Prostate gland (tissue), 2 donors: ENCODE data around the gene DOCK2. TPM values are rescaled to one million over a fixed set of nuclear protein-coding genes. Genes with fewer than 3 reads are reported as not detected.
"Not testable (repeated sequence)": the region's sequence is repeated elsewhere in the genome, so short reads cannot be mapped to it uniquely, and the experiment has no call there.

ENCODE experiments used
- DNase-seq: peaks from one replicate; pipeline ENCODE4 v3.0.0-alpha.2; 2019; ENCODE audit warnings: low spot score
- H3K27ac ChIP-seq, 2 donors: fragments of 200-600 bp; sonication (generic); 2 replicates each; pipeline ENCODE4 v1.5.1; 2017 to 2019
- H3K27me3 ChIP-seq: fragments of 200-600 bp; sonication (generic); replicated peaks from 2 replicates; pipeline ENCODE4 v1.5.1; 2019; ENCODE audit not compliant: insufficient read depth
- H3K36me3 ChIP-seq, 2 donors: fragments of 200-600 bp; sonication (generic); 1 replicate in 1 of 2; 2 replicates in 1 of 2; pipeline versions ENCODE4 v1.5.1 to v1.8.1; 2017 to 2019
- H3K4me1 ChIP-seq: fragments of 200-600 bp; sonication (generic); replicated peaks from 2 replicates; pipeline ENCODE4 v1.5.1; 2019
- H3K4me3 ChIP-seq, 2 donors: fragments of 200-600 bp; sonication (generic); 2 replicates each; pipeline ENCODE4 v1.5.1; 2017 to 2019
- H3K9me3 ChIP-seq: fragments of 200-600 bp; sonication (generic); 2 replicates; pipeline ENCODE4 v1.5.1; 2017
- CTCF ChIP-seq, 4 experiments: fragments of 200-600 bp in 2 of 4; fragments of 450-650 bp in 2 of 4; sonication (generic) in 2 of 4; IDR thresholded peaks; 1 replicate in 3 of 4; 2 replicates in 1 of 4; pipeline ENCODE4 v1.5.1; 2016 to 2019; ENCODE audit warnings: antibody characterized with exemption in 4 of 4, mild to moderate bottlenecking in 2 of 4, moderate library complexity in 2 of 4
- POLR2A ChIP-seq: fragments of 450-650 bp; IDR thresholded peaks from one replicate; pipeline ENCODE4 v1.6.1; 2016; ENCODE audit warnings: antibody characterized with exemption, mild to moderate bottlenecking
- POLR2AphosphoS5 ChIP-seq: sonication (generic); formaldehyde crosslinking; IDR thresholded peaks from one replicate; pipeline ENCODE4 v1.6.1; 2017; ENCODE audit warnings: antibody characterized with exemption
- WGBS: methylation state at CpG from one replicate; pipeline ENCODE4 v1.1.5; 2018; 5-methylcytosine and 5-hydroxymethylcytosine counted together
- intact Hi-C: fragments of 100-400 bp; cut with DNase I; formaldehyde crosslinking; loops from one replicate; pipeline ENCODE4 v1.14.2; 2022
- total RNA-seq, 2 donors: library from RNA; depleted of rRNA; stranded (reverse); fragments of >200 nt; gene quantifications; one replicate each; pipeline ENCODE4 v1.1.0, GENCODE V29; 2016

DOCK2 gene
- total RNA-seq, 2 donors from 2014 or later: 2.5 to 6.2 TPM

- no peak overlapping the region for H3K4me3 ChIP-seq
- H3K27ac ChIP-seq: no peak overlapping the region
- no peak for TF ChIP-seq POLR2A
- DNase-seq: no peak
- no peaks in the 10 kb centered on the region for H3K4me1 ChIP-seq
- 88% methylated on average over 4 of the region's 4 CpGs for WGBS
- no peaks in the 10 kb centered on the region for H3K36me3 ChIP-seq
- no peaks in the 10 kb centered on the region for H3K9me3 ChIP-seq
- intact Hi-C loops: no loop called here
- H3K27me3 ChIP-seq: no peaks in the 10 kb centered on the region
Observed at GRCh38 chr5:170081616-170082015, 444.5 kb downstream of the DOCK2 start.

- Histone ChIP-seq H3K4me3 (no peak overlapping the region), H3K36me3 (no peaks in the 10 kb centered on the region), H3K4me1 (no peaks in the 10 kb centered on the region), H3K27me3 (no peaks in the 10 kb centered on the region), H3K27ac (no peak overlapping the region), H3K9me3 (no peaks in the 10 kb centered on the region)
- no peak for DNase-seq
- WGBS: 78% methylated on average over 7 of the region's 7 CpGs
- TF ChIP-seq POLR2A (no peak), POLR2AphosphoS5 (no peak), CTCF (IDR thresholded peaks at IDR 0.05) (no peak)
- intact Hi-C loops: no loop called here
Observed at GRCh38 chr5:170082701-170083100, 445.6 kb downstream of the DOCK2 start.

- 84% methylated on average over 3 of the region's 3 CpGs for WGBS
- H3K27ac ChIP-seq: no peak overlapping the region
- no peaks in the 10 kb centered on the region for H3K4me1 ChIP-seq
- no peak for DNase-seq
- intact Hi-C loops: no loop called here
- H3K4me3 ChIP-seq: no peak overlapping the region
- H3K36me3 ChIP-seq: no peaks in the 10 kb centered on the region
- no peaks in the 10 kb centered on the region for H3K9me3 ChIP-seq
- no peaks in the 10 kb centered on the region for H3K27me3 ChIP-seq
- TF ChIP-seq POLR2A (no peak), CTCF (IDR thresholded peaks at IDR 0.05) (no peak), POLR2AphosphoS5 (no peak)
Observed at GRCh38 chr5:170087168-170087817, 450.2 kb downstream of the DOCK2 start.

GRCh38 chr5:170092455-170093101, 455.5 kb downstream of the DOCK2 start:
- intact Hi-C loops: loop anchor here (10.0 kb wide), 1 partner anchor 542 kb away; no protein-coding TSS in a partner anchor
- Histone ChIP-seq H3K27me3 (no peaks in the 10 kb centered on the region), H3K36me3 (no peaks in the 10 kb centered on the region), H3K4me3 (no peak overlapping the region), H3K4me1 (no peaks in the 10 kb centered on the region), H3K27ac (no peak overlapping the region), H3K9me3 (no peaks in the 10 kb centered on the region)
- WGBS: 50% methylated on average over 5 of the region's 5 CpGs
- TF ChIP-seq CTCF (IDR thresholded peaks at IDR 0.05) (no peak), POLR2A (no peak), POLR2AphosphoS5 (no peak)
- no peak for DNase-seq

- not testable (repeated sequence) for DNase-seq, H3K9me3 ChIP-seq, H3K27me3 ChIP-seq, H3K4me3 ChIP-seq, H3K4me1 ChIP-seq, H3K27ac ChIP-seq, H3K36me3 ChIP-seq
- WGBS: 93% methylated on average over 10 of the region's 10 CpGs
- intact Hi-C loops: loop anchor here (10.0 kb wide), 1 partner anchor 540 kb away; no protein-coding TSS in a partner anchor
Observed at GRCh38 chr5:170094329-170094728, 457.3 kb downstream of the DOCK2 start.

- intact Hi-C loops: loop anchor here (10.0 kb wide), 1 partner anchor 539 kb away; no protein-coding TSS in a partner anchor
- DNase-seq: no peak
- H3K9me3 ChIP-seq: no peaks in the 10 kb centered on the region
- H3K36me3 ChIP-seq: no peaks in the 10 kb centered on the region
- no peak for TF ChIP-seq CTCF (IDR thresholded peaks at IDR 0.05)
- H3K27ac ChIP-seq: no peak overlapping the region
- no peaks in the 10 kb centered on the region for H3K27me3 ChIP-seq
- no peaks in the 10 kb centered on the region for H3K4me1 ChIP-seq
- H3K4me3 ChIP-seq: no peak overlapping the region
- 30% methylated on average over 1 of the region's 1 CpG for WGBS
Observed at GRCh38 chr5:170095646-170096045, 458.6 kb downstream of the DOCK2 start.
